Measurements from ENCODE around the gene SH3BGRL3.

GRCh38 chr1:26233903-26234643 lies 45.8 kb upstream of the SH3BGRL3 start, which contains the start of gene CEP85:
- peak; percentile 72 to 90 (median 89) for TF ChIP-seq CTCF (IDR thresholded peaks at IDR 0.05 in 4 of 5, conservative IDR thresholded peaks at IDR 0.05 in 1 of 5)
- TF ChIP-seq POLR2A (IDR thresholded peaks at IDR 0.05), result peak; percentile 96 to 97

Measured in gastrocnemius medialis (tissue), 4 donors.